ENCODE results near the gene SC5D. TPM values are rescaled to one million over a fixed set of nuclear protein-coding genes. Genes with fewer than 3 reads are reported as not detected.

Gene SC5D
- total RNA-seq, 1 experiment from 2014 or later = 79.2 TPM

- Mint-ChIP-seq H3K4me3 (no peak overlapping the region), H3K9me3 (peaks cover 9% of the 10 kb centered on the region), H3K36me3 (peaks cover 7% of the 10 kb centered on the region), H3K27me3 (ENCODE audit: low read depth) (peaks cover 4% of the 10 kb centered on the region; the same call in 1 of the 2 replicates), H3K4me1 (peaks cover 15% of the 10 kb centered on the region), H3K27ac (no peak overlapping the region)
- TF ChIP-seq CDX4 (CRISPR knock-in tag; IDR thresholded peaks at IDR 0.05; ENCODE audit: borderline replicate concordance) (no peak), CTCF (IDR thresholded peaks at IDR 0.05) (no peak), ZNF532 (CRISPR knock-in tag; IDR thresholded peaks at IDR 0.05; ENCODE audit: borderline replicate concordance) (no peak), ATF3 (CRISPR knock-in tag; conservative IDR thresholded peaks at IDR 0.05) (no peak), SP1 (CRISPR knock-in tag; conservative IDR thresholded peaks at IDR 0.05) (no peak), NFE2L1 (CRISPR knock-in tag; IDR thresholded peaks at IDR 0.05) (no peak), SMAD3 (CRISPR knock-in tag; IDR thresholded peaks at IDR 0.05; ENCODE audit: borderline replicate concordance) (no peak), JAZF1 (CRISPR knock-in tag; IDR thresholded peaks at IDR 0.05) (no peak), IRF1 (CRISPR knock-in tag; IDR thresholded peaks at IDR 0.05) (no peak)
- DNase-seq (ENCODE audit: low spot score) (no peak), ATAC-seq (no peak)
- POLR2A ChIA-PET = no interaction called here
- CTCF ChIA-PET = no interaction called here
Observed at GRCh38 chr11:121270001-121270678, 22.4 kb upstream of the SC5D start.

- no peak overlapping the region for H3K27ac Mint-ChIP-seq
- peaks cover 12% of the 10 kb centered on the region for H3K27me3 Mint-ChIP-seq (ENCODE audit: low read depth)
- peaks cover 13% of the 10 kb centered on the region for H3K36me3 Mint-ChIP-seq
- ChIA-PET CTCF (no interaction called here), POLR2A (no interaction called here)
- H3K4me3 Mint-ChIP-seq = no peak overlapping the region
- H3K4me1 Mint-ChIP-seq = peaks cover 26% of the 10 kb centered on the region
- ATAC-seq (no peak), DNase-seq (ENCODE audit: low spot score) (no peak)
- peaks cover 20% of the 10 kb centered on the region for H3K9me3 Mint-ChIP-seq
- TF ChIP-seq NFE2L1 (CRISPR knock-in tag; IDR thresholded peaks at IDR 0.05) (no peak), PRDM15 (CRISPR knock-in tag; IDR thresholded peaks at IDR 0.05) (no peak), KAT7 (CRISPR knock-in tag; IDR thresholded peaks at IDR 0.05; ENCODE audit: borderline replicate concordance) (no peak), AFF4 (CRISPR knock-in tag; IDR thresholded peaks at IDR 0.05; ENCODE audit: borderline replicate concordance) (no peak), RORB (CRISPR knock-in tag; IDR thresholded peaks at IDR 0.05) (no peak), ZSCAN18 (CRISPR knock-in tag; IDR thresholded peaks at IDR 0.05) (no peak), JUN (CRISPR knock-in tag; IDR thresholded peaks at IDR 0.05) (no peak)
Observed at GRCh38 chr11:121274332-121274991, 18.1 kb upstream of the SC5D start.
